Glutamatergic neuron (in vitro differentiated cells): Measurements from ENCODE around the gene ELP4. TPM values are rescaled to one million over a fixed set of nuclear protein-coding genes. Genes with fewer than 3 reads are reported as not detected.

Experiments used
- DNase-seq: peaks from one replicate; pipeline ENCODE4 v3.0.0; 2022
- H3K27ac Mint-ChIP-seq: one replicate; pipeline ENCODE4 v1.8.0; 2020; ENCODE audit warnings: mild to moderate bottlenecking, mixed read lengths, inconsistent platforms; ENCODE audit not compliant: unreplicated experiment
- H3K27me3 Mint-ChIP-seq: one replicate; pipeline ENCODE4 v1.8.0; 2020; ENCODE audit warnings: mild to moderate bottlenecking, moderate library complexity, mixed read lengths, inconsistent platforms; ENCODE audit not compliant: unreplicated experiment
- H3K36me3 Mint-ChIP-seq: one replicate; pipeline ENCODE4 v1.8.0; 2020; ENCODE audit warnings: mild to moderate bottlenecking, mixed read lengths, inconsistent platforms; ENCODE audit not compliant: unreplicated experiment
- H3K4me1 Mint-ChIP-seq: one replicate; pipeline ENCODE4 v1.8.0; 2020; ENCODE audit warnings: mild to moderate bottlenecking, low read depth, mixed read lengths, inconsistent platforms; ENCODE audit not compliant: unreplicated experiment
- H3K4me3 Mint-ChIP-seq: one replicate; pipeline ENCODE4 v1.8.0; 2020; ENCODE audit warnings: mild to moderate bottlenecking, mixed read lengths, inconsistent platforms; ENCODE audit not compliant: unreplicated experiment
- H3K9me3 Mint-ChIP-seq: one replicate; pipeline ENCODE4 v1.8.0; 2020; ENCODE audit warnings: mild to moderate bottlenecking, moderate library complexity, mixed read lengths, inconsistent platforms; ENCODE audit not compliant: unreplicated experiment
- total RNA-seq: library from RNA; stranded (reverse); fragmentation: NEBNext Ultra II Directional; extraction: Animal tissue kit (Norgen Biotek cat#: 25700); gene quantifications from one replicate; pipeline ENCODE4 v1.2.1, GENCODE V29; 2021; ENCODE audit not compliant: unreplicated experiment
- TF ChIP-seq, protein P1 (sequence below): fragments of 200-600 bp; sonication (generic); IDR thresholded peaks from one replicate; pipeline ENCODE4 v1.5.0; 2021; ENCODE audit not compliant: partially characterized antibody, unreplicated experiment

Gene ELP4
- total RNA-seq, 1 donor from 2014 or later, result 9.9 TPM

GRCh38 chr11:31687256-31687655, 177.7 kb downstream of the ELP4 start:
- DNase-seq, result no peak
- Mint-ChIP-seq H3K4me1 (peaks cover 30% of the 10 kb centered on the region), H3K36me3 (no peaks in the 10 kb centered on the region), H3K27ac (no peak overlapping the region), H3K9me3 (peaks cover 1% of the 10 kb centered on the region), H3K27me3 (no peaks in the 10 kb centered on the region), H3K4me3 (peak overlapping the region; percentile 7)
- TF ChIP-seq, protein P1, sequence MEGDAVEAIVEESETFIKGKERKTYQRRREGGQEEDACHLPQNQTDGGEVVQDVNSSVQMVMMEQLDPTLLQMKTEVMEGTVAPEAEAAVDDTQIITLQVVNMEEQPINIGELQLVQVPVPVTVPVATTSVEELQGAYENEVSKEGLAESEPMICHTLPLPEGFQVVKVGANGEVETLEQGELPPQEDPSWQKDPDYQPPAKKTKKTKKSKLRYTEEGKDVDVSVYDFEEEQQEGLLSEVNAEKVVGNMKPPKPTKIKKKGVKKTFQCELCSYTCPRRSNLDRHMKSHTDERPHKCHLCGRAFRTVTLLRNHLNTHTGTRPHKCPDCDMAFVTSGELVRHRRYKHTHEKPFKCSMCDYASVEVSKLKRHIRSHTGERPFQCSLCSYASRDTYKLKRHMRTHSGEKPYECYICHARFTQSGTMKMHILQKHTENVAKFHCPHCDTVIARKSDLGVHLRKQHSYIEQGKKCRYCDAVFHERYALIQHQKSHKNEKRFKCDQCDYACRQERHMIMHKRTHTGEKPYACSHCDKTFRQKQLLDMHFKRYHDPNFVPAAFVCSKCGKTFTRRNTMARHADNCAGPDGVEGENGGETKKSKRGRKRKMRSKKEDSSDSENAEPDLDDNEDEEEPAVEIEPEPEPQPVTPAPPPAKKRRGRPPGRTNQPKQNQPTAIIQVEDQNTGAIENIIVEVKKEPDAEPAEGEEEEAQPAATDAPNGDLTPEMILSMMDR, result no peak

DNA sequence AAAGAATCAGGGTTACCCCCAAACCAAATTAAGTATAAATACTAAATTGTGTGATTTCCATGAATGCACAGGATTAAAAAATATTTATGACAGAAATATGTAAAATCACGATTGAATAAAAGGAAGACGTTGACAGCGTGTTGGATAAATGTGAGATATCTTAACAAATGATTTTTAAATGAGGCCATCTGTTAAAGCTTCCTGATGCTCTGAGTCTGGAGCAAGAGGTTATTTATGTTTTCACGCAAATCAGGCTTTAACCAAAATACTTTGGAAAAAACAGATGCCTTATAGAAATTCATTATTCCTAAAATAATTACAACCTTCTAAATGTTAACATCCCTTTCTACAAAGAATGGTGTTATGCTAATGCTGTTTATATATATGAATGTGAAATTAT, 178.3 kb downstream of the ELP4 start:
- Mint-ChIP-seq H3K9me3 (peaks cover 1% of the 10 kb centered on the region), H3K27ac (no peak overlapping the region), H3K4me3 (no peak overlapping the region), H3K4me1 (peaks cover 30% of the 10 kb centered on the region), H3K36me3 (no peaks in the 10 kb centered on the region), H3K27me3 (peaks cover 2% of the 10 kb centered on the region)
- DNase-seq, result no peak
- TF ChIP-seq, protein P1, result no peak

DNA sequence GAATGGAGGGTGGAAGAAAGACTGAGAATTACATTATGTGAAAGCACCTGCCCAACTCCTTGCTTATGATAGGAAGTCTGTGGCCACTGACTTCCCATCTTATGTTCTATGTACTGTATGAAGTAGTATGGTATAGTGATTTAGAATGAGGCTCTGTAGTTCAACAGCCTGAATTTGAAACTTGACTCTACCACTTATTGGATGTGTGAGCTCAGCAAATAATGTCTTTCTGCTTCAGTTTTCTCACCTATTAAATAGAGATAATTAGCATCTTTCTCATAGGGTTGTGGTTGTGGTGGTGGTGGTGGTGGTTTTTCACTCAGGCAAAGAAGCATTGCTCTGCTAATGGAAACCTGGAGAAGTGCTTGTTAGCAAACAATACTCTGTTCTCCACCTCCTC, 180.0 kb downstream of the ELP4 start:
- Mint-ChIP-seq H3K36me3 (peaks cover 7% of the 10 kb centered on the region), H3K4me3 (no peak overlapping the region), H3K9me3 (peaks cover 1% of the 10 kb centered on the region), H3K27ac (peak overlapping the region; percentile 55), H3K4me1 (peaks cover 30% of the 10 kb centered on the region), H3K27me3 (peaks cover 2% of the 10 kb centered on the region)
- TF ChIP-seq, protein P1, result no peak
- DNase-seq, result no peak

DNA sequence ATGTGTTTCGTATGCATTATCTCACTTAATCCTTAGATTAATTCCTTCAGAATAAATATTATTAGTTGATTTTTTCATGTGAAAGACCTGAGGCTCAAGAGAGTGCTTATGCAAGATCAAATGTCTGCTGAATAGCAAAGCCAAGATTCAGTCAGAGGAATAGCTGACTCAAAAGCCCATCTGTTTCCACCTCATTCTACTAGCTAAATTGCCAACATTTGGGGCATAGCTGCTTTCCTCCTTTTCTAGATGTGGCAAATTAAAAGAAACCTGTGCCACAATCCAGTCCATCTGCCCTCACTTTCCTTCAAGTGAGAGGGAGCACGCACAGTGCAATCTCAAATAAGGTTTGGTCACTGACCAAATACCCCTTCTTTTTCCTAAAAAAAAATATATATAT, 180.5 kb downstream of the ELP4 start:
- Mint-ChIP-seq H3K4me3 (no peak overlapping the region), H3K36me3 (peaks cover 7% of the 10 kb centered on the region), H3K27me3 (peaks cover 2% of the 10 kb centered on the region), H3K4me1 (peaks cover 30% of the 10 kb centered on the region), H3K9me3 (peaks cover 1% of the 10 kb centered on the region), H3K27ac (peak overlapping the region; percentile 55)
- TF ChIP-seq, protein P1, result no peak
- DNase-seq, result no peak

GRCh38 chr11:31690516-31690915, 180.9 kb downstream of the ELP4 start:
- H3K36me3 Mint-ChIP-seq, result peaks cover 7% of the 10 kb centered on the region
- TF ChIP-seq, protein P1, result no peak
- peaks cover 2% of the 10 kb centered on the region for H3K27me3 Mint-ChIP-seq
- peaks cover 1% of the 10 kb centered on the region for H3K9me3 Mint-ChIP-seq
- no peak overlapping the region for H3K4me3 Mint-ChIP-seq
- peaks cover 30% of the 10 kb centered on the region for H3K4me1 Mint-ChIP-seq
- DNase-seq, result no peak
- peak overlapping the region; percentile 38 for H3K27ac Mint-ChIP-seq
